GM19328 (cell line): ENCODE measurements around the gene COBLL1.
"Not testable (repeated sequence)": the region's sequence is repeated elsewhere in the genome, so short reads cannot be mapped to it uniquely, and the experiment has no call there.

Experiments
- ATAC-seq: cut with Tn5 transposase; IDR thresholded peaks from one replicate; pipeline ENCODE4 v1.9.1; 2021; ENCODE audit warnings: mild to moderate bottlenecking, moderate library complexity; ENCODE audit not compliant: unreplicated experiment

COBLL1 gene

DNA sequence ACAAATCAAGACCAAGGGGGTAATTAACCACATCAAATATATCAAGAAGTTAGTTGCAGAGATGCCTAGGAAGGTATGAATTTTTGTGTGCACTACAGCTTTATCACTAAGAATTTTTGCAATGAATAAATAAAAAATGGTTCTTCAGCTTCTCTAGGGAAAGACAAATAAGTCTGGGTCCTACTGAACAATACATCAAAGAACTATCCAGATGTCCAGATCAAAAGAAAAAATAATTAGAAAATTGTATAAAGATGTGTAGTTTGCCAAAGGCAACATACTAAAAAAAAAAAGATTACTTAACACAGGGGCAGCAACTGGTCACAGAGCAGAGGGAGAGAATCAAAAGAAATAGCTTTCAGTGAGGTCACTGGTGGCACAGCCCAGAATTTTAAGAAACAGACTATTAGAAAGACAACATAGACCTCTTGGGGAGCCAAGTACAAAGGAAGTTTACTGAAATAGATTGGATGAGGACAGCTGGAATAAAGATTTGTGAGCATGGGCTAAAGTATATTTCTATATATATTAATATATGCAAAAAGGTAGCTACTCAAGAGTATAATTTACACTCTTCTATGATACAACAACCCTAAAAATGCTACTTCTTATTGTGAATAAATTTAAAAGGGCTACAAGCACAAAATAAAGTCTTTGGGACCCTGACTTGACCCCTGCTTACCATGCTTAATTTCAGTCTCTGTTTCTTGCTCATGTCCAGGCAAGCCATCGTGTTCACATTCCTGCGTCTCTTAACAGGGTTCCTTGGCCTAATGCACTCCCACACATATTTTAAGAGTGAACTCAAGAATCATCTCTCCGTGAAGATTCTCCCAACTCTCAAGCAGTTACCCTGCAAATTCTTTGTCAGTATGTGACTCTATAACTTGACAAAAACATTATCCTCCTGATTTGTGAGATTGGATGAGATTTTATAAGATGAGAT lies 121.4 kb downstream of the COBLL1 start:
- ATAC-seq, result no peak

DNA sequence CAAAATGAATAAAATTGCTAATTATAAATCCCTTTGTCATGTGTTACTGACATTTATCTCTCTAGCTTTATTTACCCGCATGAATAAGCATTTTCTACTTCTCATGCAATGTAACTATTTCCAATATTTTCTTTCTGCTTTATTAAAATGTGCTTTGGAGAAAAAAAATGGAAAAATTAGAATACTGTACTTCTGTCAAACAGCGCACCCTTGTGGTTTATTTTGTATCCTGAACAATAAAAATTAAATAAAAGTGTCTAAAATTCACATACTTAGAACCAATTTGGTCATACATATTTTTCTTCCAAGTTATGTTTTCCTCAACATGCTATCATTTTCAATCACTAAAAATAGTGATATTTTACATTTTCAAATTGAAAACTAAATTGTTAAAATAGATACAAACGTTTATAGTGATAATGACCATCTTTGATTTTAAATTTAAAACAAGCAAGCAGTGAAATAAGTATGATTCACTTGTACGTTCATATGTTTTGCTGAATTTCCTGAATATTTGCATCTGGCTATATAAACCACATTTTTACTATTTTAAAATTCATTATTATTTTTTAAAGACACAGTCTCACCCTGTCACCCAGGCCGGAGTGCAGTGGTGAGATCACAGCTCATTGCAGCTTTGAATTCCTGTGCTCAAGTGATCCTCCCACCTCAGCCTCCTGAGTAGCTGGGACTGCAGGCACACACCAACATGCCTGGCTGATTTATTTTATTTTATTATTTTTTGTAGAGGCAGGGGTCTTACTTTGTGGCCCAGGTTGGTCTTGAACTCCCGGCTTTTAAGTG lies 124.4 kb downstream of the COBLL1 start:
- no peak for ATAC-seq

DNA sequence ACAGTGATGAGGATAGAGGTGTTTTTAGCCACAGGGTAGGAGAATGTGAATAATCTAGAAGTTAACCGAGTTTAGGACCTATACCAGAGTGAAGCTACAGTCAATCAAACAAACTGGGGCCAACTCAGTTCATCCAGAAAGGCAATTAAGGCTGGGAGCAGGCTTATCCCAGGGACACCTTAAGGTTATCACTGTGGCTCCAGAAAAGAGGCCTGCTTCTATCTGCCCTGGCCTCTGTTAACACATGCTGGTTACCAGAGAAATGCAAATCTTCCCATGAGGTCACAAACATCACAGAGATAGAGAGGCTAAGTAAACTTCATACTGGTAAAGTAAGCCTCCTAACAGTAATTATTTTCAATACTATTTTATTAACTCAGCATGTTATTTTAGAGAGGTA lies 127.2 kb downstream of the COBLL1 start:
- no peak for ATAC-seq

- no peak for ATAC-seq
These were observed 129.9 kb downstream of the COBLL1 start for GRCh38 chr2:164711766-164712138.

- ATAC-seq, result no peak
These were observed 130.5 kb downstream of the COBLL1 start for GRCh38 chr2:164710837-164711765.

DNA sequence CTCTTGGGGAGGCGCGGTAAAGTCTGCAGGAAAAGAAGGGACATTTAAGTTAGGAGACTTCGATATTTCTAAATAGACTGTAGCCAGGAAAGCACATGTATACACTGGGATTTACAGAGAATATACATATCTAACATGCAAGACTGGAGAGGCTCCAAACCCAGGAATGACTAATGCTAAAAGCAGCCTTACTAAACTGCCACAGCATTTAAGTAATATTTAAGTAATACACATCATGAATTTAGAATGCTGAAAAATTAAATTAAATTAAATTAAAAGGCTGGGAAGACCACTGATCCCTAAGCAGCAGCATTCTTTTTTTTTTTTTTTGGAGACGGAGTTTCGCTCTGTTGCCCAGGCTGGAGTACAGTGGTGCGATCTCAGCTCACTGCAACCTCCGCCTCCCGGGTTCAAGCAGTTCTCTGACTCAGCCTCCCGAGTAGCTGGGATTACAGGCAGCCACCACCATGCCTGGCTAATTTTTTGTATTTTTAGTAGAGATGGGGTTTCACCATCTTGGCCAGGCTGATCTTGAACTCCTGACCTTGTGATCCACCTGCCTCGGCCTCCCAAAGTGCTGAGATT lies 131.3 kb downstream of the COBLL1 start:
- not testable (repeated sequence) for ATAC-seq

- no peak for ATAC-seq
These were observed 135.1 kb downstream of the COBLL1 start for GRCh38 chr2:164706522-164706921.

DNA sequence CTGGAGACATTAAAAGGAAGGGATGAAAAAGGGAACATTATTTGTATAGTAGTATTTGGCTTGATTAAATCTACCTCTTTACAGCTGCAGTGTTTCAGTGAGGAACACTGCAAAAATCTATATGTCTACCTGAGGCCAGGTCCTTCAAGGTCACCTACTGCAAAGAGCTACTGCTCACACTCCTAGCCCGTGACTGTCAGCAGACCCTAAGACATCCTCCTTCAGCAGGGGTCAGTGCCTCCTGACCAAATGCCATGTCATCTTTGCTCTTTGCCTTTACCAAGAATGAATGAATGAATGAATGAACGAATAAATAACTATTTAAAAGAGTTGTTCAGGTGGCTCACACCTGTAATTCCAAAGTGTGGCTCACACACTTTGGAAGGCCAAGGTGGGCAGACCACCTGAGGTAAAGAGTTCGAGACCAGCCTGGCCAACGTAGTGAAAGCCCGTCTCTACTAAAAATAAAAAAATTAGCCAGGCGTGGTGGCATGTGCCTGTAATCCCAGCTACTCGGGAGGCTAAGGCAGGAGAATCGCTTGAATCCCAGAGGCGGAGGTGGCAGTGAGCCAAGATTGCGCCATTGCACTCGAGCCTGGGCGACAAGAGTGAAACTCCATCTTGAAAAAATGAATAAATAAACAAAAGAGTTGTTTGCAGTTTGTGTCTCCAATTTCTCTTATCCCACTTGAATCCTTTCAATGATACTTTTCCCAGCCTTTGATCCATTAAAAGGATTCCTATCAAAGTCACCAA lies 136.0 kb downstream of the COBLL1 start:
- no peak for ATAC-seq

DNA sequence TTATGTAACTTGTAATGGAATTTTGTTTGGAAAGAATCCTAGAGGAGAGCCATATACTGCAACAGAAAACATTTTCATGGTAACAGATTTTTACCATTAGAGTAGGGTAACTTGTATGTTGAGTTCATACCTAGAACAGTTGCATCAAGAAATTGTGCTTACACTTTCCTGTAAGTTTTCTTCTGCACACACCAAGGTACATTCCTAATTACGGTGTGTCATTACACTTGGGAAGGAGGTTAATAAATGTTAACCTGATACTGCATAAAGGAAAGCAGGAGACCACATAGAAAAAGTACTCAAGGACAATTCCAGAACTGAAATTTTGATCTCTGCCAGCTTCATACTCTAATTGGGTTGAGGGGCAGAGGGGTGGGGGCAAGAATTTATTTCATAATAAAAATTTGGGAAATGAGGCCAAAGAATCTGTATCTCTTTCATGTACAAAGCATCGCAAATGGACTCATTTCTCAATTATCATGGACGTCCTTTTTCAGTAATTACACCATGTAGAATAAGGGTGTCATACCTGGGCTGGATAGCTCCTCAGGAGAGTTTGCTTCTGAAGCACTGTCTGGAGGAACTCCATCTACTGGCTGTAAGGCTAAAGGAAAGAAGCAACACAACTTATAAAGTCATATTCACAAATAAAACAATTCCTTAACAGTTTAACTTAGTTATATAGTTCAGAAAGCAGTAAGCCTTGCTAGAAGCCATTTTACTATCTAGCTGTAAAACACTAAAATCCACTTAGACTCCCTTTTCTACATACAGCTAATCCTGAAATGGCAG lies 137.5 kb downstream of the COBLL1 start:
- no peak for ATAC-seq

DNA sequence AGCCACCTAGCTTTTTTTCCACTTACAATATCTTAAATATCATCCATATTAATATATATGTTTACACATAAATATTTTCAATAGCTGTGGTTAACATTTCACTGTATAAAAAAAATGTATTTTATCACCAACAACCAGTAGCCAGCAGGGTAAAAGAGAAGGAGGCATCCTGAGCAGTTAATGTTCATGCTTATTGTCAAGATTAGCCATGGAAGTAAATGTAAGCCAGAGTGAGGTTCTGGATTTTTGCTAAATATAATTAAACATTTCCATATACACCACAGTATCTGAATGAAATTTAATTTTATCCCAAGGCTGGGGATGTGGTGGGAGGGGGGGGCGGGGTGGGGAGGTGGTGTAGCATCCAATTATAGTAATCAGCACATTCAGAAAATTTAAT lies 140.1 kb downstream of the COBLL1 start:
- ATAC-seq, result no peak

DNA sequence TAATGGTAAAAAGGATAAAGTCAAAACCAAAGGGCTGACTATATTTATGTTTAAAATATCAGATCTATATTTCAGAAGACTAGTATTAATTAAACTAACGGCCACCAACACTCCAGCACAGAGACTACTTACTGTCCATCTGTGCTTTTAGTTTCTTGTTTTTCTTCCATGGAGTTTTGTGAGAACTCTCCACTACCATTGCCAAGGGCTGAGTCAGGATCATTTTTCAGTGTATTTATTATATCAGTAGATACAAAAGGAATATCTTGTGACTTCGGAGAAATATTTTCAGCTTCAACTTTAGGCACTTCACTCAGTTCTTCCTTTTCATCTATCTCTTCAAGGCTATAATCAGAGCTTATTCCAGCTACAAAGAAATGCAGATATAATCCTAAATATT lies 141.2 kb downstream of the COBLL1 start:
- no peak for ATAC-seq

- ATAC-seq, result no peak
These were observed 143.7 kb downstream of the COBLL1 start for GRCh38 chr2:164697688-164698461.

DNA sequence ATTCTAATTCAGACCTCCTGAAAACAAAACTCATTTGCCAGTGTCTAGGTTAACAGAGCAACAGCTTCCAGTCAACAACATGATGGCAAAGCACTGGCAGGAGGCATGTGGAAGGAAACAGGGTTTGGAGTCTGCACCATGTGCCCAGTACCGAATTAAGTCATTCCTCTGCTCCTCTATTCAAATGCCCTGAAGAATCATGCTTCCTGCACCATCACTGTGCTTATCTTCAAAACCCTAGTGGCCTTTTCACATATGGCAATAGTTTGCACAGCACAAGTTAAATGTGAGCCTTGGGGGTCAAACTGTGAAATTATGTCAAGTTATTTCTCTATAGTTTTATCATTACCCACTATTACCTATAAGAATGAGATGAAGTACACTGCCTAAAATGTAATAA lies 145.0 kb downstream of the COBLL1 start:
- no peak for ATAC-seq

DNA sequence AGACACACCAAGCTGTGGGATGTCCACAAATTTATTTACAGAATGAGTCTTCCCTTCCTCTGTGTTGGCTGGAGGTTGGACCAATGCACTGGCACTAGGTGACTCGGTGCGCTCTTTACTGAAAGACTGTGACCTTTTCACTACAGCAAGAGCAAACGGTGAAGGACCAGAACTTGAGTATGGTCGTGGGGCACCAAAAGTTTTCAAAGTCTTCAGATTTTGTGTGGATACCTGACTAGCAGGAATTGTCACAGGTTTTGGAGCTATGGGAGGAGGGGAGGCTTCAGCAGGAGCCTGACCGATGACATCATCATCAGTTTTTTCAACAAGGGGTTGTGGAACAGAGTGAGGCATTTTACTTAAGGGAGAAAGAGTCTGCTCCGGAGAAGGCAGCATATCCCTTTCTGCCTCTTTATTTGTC lies 147.3 kb downstream of the COBLL1 start:
- ATAC-seq, result no peak

DNA sequence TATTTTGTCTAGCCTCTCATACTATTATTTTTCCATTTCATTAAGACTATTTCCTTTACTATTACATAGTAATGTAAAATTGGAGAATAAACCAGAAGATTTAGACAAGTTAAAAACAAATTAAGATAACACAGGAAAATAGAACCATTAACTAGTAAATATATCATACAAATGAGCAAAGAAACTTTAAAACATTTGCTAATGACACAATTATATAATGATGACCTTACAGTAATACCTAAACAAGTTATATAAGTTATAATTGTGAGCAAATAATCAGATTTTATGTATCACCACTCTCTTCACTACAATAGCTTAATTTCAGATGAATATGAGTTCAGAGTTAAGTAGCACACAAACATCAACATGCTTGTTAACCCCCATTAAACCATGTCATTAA lies 147.8 kb downstream of the COBLL1 start:
- ATAC-seq, result no peak

GRCh38 chr2:164693390-164693789 lies 148.2 kb downstream of the COBLL1 start:
- no peak for ATAC-seq

DNA sequence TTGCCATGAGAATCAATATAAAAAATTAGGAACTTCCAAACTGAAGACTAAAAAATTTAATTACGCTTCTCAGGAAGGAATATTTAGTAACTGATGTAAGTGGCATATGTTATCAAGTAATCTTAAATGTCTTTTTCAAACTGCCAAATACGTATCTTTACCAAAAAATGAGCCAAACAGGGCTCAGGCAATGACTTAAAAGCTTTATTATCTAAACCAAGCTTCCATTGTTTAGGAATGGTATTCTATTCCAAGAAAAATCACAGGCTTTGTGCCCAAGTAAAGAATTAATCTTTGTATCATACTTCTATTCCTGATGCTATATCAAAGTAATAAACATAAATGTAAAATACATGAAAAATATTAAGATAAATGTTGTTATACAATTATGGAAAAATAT lies 148.7 kb downstream of the COBLL1 start:
- ATAC-seq, result no peak

DNA sequence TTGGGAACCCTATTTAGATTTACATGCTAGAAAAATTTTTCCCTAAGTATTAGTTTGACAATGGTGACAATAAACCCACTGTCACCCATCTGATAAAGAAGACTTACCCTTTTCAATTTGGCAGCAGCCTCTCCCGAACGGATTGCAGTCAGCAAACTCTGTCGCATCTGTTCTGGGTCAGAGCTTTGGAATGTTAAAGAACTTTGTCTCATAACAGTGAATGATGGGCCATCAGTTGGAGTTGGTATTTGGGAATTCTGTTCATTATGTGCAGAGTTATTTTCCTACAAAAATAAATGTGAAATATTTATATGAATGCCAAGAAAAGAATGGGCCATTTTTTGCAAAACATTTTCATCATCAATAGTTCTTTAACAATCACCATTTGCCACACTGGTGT lies 149.5 kb downstream of the COBLL1 start:
- no peak for ATAC-seq
